CMK (cell line): Measurements from ENCODE around the gene WNT2B.

Experiments
- DNase-seq: peaks from one replicate; pipeline ENCODE4 v3.0.0-alpha.2; 2010; ENCODE audit warnings: low read depth

The WNT2B gene

DNA sequence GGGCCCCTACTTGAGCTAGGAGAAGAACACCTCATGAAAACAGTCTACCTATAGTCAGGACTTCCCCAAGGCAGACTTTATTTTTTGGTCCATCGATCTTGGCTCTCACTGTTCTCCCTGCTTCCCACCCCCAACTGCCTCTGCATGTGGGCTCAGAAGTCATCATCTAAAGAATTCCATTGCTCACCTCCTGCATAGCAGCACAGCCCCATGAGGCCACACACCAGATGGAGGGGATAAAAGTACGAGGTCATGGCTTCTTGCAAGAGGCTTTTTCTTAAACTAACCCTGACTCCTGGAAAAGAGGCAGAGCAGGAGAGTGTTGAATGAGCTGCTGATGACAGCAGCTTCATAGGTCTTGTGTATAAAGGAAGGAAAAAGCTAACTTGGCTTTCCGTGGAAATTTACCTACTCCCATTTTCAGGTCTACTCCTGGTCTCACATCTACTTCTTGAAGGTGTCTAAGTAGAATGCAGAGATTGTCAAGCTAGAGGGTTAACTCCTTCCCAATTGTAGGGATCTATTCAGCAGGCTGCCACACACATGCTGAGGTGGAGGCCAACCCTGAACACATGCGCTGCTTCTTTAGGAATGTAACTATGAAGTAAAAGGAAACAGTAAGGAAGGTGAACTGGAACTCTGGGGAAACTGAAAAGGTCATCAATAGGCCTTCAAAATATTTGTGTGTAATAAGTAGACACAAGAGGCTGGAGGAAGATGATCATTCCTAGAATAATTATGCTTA is 18.7 kb downstream of the WNT2B start:
- DNase-seq, result no peak

DNA sequence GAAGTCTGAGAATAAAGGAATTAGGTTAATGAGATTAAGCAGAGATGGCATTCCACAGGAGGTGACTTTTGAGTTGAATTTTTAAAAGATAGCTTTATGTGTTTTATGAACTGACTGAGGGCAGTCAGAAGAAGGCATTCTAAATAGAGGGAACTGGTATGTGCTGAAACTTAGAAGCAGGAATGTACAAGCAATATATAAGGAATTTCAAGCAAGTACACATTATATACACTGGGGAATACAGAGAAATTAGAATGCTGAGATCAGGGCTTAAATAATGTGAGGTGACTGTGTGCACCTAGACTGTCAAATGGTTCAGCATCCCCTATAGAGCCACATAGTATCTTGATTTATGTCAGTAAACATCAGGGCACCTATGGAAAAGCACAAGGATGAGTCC is 19.3 kb downstream of the WNT2B start:
- no peak for DNase-seq

DNA sequence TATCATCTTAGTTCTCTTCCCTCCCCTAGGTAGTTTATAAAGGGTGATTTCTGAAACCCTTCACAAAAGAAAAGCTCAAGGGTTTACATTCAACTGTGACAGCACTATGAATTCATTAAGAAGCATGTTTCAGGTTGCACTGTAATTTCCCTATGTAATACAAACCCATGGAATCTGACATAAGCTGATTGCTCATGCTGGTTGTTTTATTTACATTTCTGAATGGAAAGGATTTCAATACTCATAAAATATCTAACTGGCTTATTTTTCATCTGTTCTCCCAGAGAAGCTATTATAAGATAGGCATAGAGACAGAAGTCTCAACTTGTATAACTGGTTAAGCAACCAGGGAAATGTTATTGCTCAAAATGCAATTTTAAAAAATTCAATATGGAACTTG is 20.5 kb downstream of the WNT2B start:
- no peak for DNase-seq

DNA sequence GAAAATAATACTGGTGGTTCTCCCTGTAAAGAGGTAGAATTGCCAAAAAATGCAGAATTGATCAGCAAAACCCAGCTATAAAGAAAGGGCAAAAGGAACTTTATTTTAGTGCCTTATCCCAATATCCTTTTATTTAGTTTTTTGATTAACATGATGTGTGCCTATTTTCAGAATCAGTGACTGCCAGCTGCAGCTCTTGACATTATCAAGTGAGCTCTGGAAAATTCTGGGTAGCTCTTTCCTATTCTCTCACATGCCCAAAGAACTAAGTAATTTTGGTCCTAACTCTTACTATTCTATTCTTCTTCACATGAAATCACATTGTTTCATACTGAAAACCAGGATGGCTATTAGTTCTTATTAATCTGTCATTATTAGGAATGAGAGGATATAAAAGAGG is 22.1 kb downstream of the WNT2B start:
- no peak for DNase-seq

DNA sequence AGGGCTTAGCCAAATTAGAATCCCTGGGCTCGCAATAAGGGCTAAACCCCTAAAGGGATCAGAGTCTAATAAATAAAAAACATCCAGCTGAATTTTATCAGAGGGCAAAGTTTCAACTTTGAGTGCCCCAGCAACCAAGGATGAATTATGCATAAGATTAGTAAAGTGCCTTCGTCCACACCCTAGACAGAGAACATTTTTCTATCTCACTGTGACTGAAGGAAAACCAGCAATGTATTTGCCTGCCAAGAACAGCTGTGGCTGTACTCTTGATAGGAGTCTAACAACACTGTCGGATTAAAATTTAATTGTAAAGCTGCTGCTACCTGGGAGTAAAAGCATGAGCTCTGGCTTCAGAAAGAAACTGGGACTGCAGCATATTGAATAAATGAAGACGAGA is 23.3 kb downstream of the WNT2B start:
- DNase-seq, result no peak

DNA sequence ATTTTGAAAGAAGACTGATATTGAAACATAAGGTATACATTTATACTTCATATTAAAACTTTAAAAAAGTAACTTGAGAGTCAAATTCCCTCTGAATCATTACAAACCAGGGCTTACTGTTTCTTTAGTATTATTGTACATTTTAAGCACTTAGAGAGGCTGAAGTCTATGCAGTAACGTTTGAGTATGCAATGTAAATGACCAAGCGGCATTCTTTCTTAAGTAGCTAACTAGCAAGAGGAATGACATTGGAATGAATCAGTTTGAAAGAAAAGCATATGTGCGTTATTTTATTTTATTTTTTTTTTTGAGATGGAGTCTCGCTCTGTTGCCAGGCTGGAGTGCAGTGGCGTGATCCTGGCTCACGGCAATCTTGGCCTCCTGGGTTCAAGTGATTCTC is 24.3 kb downstream of the WNT2B start:
- no peak for DNase-seq

DNA sequence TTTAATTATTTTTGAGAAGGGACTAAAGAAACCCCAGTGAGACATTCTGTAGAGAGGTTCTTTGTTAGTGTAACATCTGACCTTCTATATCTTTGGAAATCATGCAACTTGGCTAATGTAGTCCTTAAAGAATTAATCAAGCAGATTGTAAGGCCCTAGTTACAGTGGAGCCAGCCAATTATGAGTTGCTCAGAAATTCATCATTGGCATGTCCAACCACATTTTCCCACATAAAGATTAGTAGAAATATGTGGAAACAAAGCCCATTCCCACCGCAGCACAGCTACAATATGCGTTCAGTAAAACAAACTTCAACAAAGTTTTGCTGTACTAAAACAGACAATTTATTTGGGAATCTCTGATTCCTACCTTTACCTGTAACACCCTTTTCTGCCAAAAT is 27.8 kb downstream of the WNT2B start:
- no peak for DNase-seq

DNA sequence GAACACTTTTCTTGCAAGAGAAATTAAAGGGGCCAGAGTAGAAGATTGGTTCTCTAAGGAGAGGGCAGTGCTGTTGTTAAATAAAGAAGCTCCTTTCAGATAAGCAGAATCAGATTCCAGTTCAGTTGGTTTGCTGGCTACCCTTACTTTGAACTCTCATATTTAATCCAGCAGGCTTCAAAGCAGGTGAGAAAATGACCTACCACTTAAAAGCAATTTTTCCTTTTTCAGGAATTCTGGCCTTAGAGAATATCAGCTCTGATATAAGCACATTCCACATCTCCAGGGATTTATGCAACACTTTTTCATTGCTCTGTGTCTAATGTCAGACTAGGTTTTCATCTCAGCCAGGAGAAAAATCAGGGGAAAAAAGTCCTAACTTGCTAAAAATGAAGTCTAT is 28.7 kb downstream of the WNT2B start:
- DNase-seq, result no peak

DNA sequence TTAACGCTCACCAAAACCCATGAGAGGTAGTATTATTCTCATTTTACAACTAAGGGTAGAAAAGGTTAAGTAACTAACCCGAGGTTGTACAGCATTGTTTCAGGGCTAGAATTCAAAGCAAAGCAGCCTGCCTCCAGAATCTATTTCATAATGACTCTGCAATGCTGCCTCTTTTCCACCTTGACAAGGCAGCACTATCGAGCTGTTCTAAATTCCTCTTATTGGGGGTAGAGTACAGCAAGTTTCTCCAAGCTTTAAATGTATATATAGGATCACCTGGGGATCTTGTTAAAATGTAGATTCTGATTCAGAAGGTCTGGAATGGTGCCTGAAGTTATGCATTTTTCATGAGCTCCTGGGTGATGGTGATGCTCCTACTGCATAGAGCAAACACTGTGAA is 30.1 kb downstream of the WNT2B start:
- no peak for DNase-seq

DNA sequence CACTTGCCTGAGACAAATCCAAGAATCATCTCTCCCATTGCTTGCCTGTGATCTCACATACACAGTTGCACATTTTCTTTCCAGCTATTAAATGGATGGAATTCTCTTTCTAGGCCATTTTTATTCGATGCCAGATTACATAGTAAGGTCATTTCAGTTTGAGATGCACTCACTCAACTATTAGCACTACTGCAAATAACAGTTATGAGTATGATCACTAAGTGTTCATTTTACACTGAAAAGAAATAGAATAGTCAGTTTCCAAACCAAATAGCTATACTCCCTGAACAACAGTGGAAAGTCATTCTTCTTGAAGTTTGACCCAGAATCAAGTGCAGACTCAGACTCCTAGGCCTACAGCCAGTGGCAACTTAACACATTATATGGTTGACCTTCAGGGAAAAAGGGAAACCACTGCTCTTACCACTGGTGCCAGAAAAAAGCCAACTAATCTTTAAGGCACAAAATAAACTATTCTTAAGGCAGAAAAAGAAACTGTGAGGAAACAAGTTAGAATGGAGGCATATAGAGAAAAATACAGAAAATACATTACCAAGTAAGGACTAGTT is 31.5 kb downstream of the WNT2B start:
- DNase-seq, result no peak

DNA sequence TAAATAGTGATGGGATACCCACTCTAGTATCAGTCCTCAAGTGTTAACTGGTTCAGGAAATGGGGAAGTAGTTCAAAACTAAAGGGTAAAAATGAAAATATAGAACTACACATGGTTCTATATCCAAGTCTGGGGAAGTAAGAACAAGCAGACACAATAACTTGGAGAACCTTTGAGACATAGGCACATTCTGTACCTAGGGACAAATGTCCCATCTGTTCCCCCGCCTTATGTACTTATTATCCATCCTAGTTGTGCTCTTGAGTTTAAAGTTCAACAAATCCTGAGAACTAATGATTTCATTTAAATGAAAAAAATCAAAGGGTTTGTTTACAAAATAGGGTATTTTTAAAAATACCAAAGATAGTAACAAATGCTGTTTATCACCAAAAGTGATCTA is 32.5 kb downstream of the WNT2B start:
- DNase-seq, result no peak

DNA sequence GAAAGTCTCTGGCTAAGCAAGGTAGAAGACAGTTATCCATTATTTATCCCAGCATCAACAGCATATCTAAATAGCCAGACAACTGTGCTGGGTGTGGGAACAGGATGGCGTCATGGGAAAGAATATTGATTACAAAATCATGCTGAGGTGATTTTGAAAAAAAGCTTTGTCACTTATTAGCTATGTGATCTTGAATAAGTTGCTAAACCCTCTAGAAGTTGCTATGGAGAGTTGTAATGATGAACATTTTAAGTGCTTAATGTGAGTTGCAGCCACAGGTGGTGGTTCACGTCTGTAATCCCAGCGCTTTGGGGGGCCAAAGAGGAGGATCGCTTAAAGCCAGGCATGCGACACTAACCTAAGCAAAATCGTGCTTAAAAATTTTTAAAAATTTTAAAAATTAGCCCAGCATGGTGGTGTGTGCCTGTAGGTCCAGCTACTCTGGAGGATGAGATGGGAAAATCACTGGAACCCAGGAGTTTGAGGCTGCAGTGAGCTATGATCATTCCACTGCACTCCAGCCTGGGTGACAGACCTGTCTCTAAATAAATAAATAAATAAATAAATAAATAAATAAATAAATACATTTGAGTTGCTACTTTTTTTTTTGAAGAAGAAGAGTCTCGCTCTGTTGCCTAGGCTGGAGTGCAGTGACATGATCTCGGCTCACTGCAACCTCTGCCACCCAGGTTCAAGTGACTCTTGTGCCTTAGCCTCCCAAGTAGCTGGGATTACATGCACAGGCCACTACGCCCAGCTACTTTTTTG is 33.6 kb downstream of the WNT2B start:
- DNase-seq, result no peak

DNA sequence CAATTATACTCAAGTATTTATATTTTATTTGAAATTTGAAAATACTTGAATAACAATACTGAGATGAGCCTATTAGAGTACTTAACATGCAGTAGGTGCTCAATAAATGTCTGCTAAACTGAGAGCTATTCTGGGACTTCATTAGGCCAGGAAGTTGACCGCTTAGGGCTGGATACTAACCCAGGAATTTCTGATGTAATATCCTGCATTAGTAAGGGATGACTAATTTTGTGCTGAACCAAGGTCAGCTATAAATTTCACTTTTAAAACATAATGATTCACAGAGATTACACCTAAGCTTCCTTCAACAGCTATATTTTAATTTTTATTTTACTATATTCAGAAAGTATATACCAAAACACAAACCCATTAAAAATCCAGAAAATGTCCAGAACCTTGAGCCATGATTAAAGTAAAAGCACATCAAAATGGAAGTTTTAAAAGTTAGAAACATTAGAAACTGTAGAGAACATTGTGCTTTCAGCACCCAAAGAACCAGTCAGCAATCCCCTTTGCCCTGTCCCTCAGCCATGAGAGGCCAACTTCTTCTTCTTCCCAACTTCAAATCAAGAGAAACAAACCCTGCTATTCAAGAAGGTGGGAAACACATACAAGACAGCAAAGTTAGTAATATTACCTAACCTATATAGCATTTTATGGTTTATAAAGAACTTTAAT is 35.4 kb downstream of the WNT2B start:
- DNase-seq, result no peak

DNA sequence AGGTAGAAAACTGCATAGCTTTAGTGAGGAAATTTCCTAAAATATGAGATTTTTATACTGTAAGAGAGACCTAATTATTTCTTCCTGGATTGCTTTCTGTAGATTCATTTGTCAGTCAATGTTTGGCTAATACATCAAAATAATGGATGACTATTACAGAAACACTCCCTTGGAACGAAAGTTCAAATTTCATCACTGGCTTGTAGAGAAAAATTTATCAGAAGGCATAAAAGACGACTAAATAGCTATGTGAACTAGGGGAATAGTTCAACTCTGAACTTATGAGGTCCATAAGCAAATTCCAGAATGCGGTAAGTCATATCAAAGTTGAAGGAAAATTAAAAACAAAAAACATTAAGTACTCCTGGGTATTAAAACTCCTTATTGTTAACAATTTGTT is 36.0 kb downstream of the WNT2B start:
- no peak for DNase-seq

DNA sequence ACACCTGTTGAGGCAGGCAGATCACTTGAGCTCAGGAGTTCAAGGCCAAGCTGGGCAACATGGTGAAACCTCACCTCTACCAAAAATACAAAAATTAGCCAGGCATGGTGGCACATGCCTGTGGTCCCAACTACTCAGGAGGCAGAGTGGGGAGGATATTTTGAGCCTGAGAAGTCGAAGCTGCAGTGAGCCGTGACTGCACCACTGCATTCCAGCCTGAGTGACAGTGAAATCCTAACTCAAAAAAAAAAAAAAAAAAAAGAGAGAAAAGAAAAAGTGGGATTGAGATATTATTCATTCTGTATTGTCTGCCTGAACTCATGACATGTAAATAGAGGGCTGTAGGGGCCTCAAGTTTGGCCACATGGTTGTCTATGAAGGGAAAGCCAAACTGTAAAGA is 37.3 kb downstream of the WNT2B start:
- no peak for DNase-seq

DNA sequence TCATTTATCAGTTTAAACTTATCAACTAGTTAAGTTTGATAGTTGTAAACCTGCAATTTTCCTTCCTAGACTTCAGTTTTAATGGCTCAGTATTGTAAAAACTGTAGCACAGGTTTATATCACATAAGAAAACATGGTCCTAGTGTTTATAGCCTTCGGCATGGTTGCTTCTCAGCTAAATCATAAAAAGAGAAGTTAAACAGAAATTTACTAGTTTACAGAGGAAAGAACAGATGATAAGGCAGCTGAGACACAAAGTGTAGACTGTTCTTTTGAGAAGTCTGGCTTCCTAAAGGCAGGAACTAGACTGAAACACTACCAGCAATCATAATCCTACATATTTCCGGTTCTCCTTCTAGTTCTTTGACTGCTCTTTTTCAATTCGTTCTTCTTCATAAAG is 39.8 kb downstream of the WNT2B start:
- peak; percentile 2 for DNase-seq

DNA sequence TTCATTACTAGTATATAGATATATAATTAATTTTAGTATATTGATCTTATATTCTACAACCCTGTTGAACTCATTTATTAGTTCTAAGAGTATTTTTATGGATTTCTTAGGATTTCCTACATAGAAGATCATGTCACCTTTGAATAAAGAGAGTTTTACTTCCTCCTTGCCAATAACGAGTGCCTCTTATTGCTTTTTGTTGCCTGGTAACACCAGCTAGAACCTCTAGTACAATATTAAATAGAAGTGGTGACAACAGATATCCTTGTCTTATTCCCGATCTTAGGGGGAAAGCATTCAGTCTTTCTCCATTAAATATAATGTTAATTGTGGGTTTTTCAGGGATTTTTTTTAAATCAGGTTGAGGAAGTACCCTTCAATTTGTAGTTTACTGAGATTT is 40.8 kb downstream of the WNT2B start:
- no peak for DNase-seq

DNA sequence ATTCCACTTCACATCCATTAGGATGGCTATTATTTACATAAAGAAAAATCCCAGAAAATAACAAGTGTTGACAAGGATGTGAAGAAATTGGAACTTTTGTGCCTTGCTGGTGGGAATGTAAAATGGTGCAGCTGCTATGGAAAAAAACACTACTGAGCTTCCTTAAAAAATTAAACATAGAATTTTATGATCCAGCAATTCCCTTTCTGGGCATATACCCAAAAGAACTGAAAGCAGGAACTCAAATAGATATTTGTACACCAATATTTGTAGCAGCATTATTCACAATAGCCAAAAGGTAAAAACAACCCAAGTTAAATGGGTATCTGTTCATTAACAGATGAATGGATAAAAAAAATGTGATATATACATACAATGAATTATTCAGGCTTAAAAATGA is 45.6 kb downstream of the WNT2B start:
- no peak for DNase-seq

DNA sequence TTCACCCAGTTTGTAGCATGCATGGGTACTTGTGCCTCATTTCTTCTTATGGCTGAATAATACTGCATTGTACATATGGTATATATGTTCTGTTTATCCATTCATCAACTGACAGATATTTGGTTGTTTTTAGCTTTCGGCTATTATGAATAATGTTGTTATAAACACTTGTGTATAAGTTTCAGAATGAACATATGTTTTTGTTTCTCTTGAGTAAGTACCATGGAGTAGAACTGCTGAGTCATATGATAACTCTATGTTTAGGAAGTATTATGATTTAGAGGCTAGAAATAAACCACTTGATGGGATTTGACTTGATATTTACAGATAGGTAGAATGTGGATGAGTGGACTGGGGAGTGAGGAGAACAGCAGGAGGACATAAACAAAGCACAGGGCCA is 48.6 kb downstream of the WNT2B start:
- no peak for DNase-seq

DNA sequence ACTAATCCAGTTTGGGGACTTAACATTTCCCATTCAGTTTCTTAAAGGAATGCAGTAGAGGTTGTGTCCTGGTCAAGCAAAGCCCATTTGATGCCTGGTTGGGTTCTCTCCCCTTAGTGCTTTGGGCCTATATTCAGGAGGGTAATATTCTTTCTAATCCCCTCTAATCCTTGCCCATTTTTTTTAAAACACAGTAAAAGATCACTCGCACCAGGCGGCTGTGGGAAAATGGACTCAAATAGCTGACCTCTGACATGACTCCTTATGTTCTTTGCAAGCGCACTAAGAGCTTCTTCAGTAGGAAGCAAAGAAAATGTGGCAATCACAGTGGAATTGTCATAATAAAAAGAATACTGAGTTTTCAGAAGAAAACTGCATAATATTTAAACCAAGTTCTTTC is 49.9 kb downstream of the WNT2B start:
- DNase-seq, result no peak

DNA sequence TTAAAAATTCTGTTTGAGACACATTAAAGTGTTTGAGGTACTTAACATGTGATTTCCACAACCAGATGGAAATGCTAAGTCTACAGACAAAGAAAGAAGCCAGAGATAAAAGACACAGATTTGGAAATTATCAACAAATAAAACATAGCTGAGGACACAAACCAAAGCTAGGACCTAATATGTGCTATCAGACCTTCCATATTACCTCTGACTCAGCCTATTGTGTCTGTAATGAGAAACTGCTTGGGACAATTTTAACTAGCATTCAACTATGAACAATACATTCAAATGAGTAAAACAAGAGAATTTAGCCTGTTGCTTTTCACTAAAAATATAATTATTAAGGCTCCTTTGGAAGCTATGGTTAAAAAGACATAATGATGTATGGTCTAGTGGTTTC is 54.6 kb downstream of the WNT2B start:
- DNase-seq, result no peak

DNA sequence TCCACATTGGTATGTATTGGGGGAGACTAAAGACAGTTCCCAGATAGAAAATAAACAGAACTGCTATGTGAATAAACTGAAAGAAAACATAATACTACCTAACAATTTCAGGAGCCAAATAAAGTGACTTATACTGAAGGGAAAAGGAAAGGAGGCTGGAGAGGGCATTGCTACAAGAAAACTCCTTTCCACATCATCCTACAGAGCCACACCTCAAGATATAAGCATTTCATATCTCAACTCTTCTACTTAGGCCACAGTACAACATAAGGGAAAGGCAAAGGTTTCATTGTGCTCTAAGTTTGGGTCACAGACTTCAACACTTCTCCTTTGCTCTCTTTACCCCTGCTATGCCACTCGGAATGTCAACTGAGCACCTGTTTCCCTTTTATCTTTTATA is 55.3 kb downstream of the WNT2B start:
- DNase-seq, result no peak

DNA sequence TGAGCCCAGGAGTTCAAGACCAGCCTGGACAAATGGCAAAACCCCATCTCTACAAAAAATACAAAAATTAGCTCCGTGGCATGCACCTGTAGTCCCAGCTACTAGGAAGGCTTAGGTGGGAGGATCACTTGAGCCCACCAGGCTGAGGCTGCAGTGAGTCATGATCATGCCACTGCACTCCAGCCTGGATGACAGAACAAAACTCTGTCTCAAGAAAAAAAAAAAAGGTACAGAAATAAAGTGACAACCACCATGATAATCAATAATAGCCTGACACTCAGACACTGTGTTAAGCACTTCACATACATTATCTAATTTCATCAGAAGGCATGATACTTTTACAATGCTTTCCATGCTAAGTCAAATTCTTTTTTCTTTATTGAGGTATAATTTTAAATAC is 57.0 kb downstream of the WNT2B start:
- no peak for DNase-seq
